Endothelial cell of umbilical vein (primary cell): ENCODE results near the gene MYT1. TPM values are rescaled to one million over a fixed set of nuclear protein-coding genes. Genes with fewer than 3 reads are reported as not detected.

ENCODE experiments used
- BruUV-seq: library from RNA; stranded (reverse); fragments of 400-500 nt; replicated peaks from 2 replicates; lab custom pipeline; 2021; lab: Mats Ljungman, UMichigan
- CTCF ChIA-PET: fragments of 300-600, 350-600 bp; sonication (Branson Sonifier 250); formaldehyde crosslinking; loops from one replicate; lab custom pipeline; 2021; ENCODE audit warnings: antibody characterized with exemption, inconsistent platforms; lab: Charles Lee
- POLR2A ChIA-PET: fragments of 300-600, 350-600 bp; sonication (Branson Sonifier 250); formaldehyde crosslinking; loops from one replicate; lab custom pipeline; 2021; ENCODE audit warnings: antibody characterized with exemption, inconsistent platforms; lab: Charles Lee
- DNase-seq: peaks from one replicate; pipeline ENCODE4 v3.0.0-alpha.2; 2011; ENCODE audit warnings: low read depth, low spot score
- FAIRE-seq: peaks from 2 replicates; lab custom pipeline; 2011; peaks lifted over from hg19 to GRCh38; lab: Jason Lieb, UNC
- H2AFZ ChIP-seq: 2 replicates; pipeline ENCODE4 v1.6.0; 2012; ENCODE audit warnings: low read depth, low read length, control low read depth, inconsistent platforms
- H3K27ac ChIP-seq: 2 replicates; pipeline ENCODE4 v1.5.1; 2011; ENCODE audit warnings: low read depth, mild to moderate bottlenecking, control low read depth, low read length, moderate library complexity; ENCODE audit not compliant: insufficient read depth
- H3K27me3 ChIP-seq, 2 experiments: 2 replicates each; pipeline versions ENCODE4 v1.6.0 to v1.6.1; 2011; ENCODE audit warnings: low read length in 2 of 2, mixed read lengths in 1 of 2; ENCODE audit not compliant: control insufficient read depth in 2 of 2, insufficient read depth in 2 of 2
- H3K36me3 ChIP-seq, 2 experiments: 2 replicates in 1 of 2; 3 replicates in 1 of 2; pipeline ENCODE4 v1.5.1; 2011; ENCODE audit warnings: low read length in 2 of 2, mild to moderate bottlenecking in 1 of 2, moderate library complexity in 1 of 2; ENCODE audit not compliant: control insufficient read depth in 2 of 2, insufficient read depth in 2 of 2; ENCODE audit errors: extremely low read depth in 1 of 2
- H3K4me1 ChIP-seq: 3 replicates; pipeline ENCODE4 v1.5.1; 2011; ENCODE audit warnings: mild to moderate bottlenecking, low read length; ENCODE audit not compliant: control insufficient read depth, insufficient read depth; ENCODE audit errors: extremely low read depth
- H3K4me2 ChIP-seq: 2 replicates; pipeline ENCODE4 v1.6.1; 2011; ENCODE audit warnings: low read length, control low read depth, mixed read lengths; ENCODE audit not compliant: insufficient read depth
- H3K4me3 ChIP-seq, 3 experiments: fragments of 200-600 bp in 1 of 3; sonication (generic), shearing (Covaris generic) in 1 of 3; replicated peaks in 1 of 3; 2 replicates each; pipeline ENCODE4 v1.5.1; 2011 to 2016; ENCODE audit warnings: control low read depth in 3 of 3, low read length in 3 of 3, mild to moderate bottlenecking in 2 of 3, inconsistent platforms in 1 of 3, low read depth in 1 of 3, moderate library complexity in 1 of 3; ENCODE audit not compliant: insufficient read depth in 1 of 3
- H3K79me2 ChIP-seq: 2 replicates; pipeline ENCODE4 v1.6.0; 2012; ENCODE audit warnings: low read length, inconsistent platforms; ENCODE audit not compliant: control insufficient read depth, insufficient read depth
- H3K9ac ChIP-seq: replicated peaks from 2 replicates; pipeline ENCODE3; 2011; ENCODE audit warnings: low read length, control low read depth; ENCODE audit not compliant: insufficient read depth; ENCODE audit errors: extremely low read depth
- H3K9me1 ChIP-seq: replicated peaks from 3 replicates; pipeline ENCODE4 v1.6.0; 2011; ENCODE audit warnings: mild to moderate bottlenecking, low read length; ENCODE audit not compliant: control insufficient read depth, insufficient read depth; ENCODE audit errors: extremely low read depth
- H3K9me3 ChIP-seq: replicated peaks from 2 replicates; pipeline ENCODE4 v1.5.1; 2012; ENCODE audit warnings: low read length, inconsistent platforms; ENCODE audit not compliant: control insufficient read depth, insufficient read depth
- H4K20me1 ChIP-seq: replicated peaks from 2 replicates; pipeline ENCODE3; 2011; ENCODE audit warnings: mild to moderate bottlenecking, low read length; ENCODE audit not compliant: control insufficient read depth, insufficient read depth; ENCODE audit errors: extremely low read depth
- EZH2 ChIP-seq: IDR thresholded peaks from 2 replicates; pipeline ENCODE4 v1.6.1; 2012; ENCODE audit warnings: borderline replicate concordance, low read depth, mild to moderate bottlenecking, moderate library complexity, low read length, inconsistent platforms; ENCODE audit not compliant: severe bottlenecking
- FOS ChIP-seq: IDR thresholded peaks from 2 replicates; pipeline ENCODE4 v1.6.1; 2011; ENCODE audit warnings: mild to moderate bottlenecking, low read length, moderate library complexity, borderline replicate concordance; ENCODE audit not compliant: insufficient read depth
- GATA2 ChIP-seq: IDR thresholded peaks from 2 replicates; pipeline ENCODE4 v1.7.0; 2011; ENCODE audit warnings: low read depth, mild to moderate bottlenecking, moderate library complexity, mixed read lengths, low read length; ENCODE audit not compliant: insufficient read length, insufficient read depth
- JUN ChIP-seq: IDR thresholded peaks from 2 replicates; pipeline ENCODE4 v1.6.1; 2011; ENCODE audit warnings: borderline replicate concordance, low read depth; ENCODE audit not compliant: insufficient read length, insufficient read depth
- MYC ChIP-seq: IDR thresholded peaks from one replicate; pipeline ENCODE4 v1.6.1; 2011; ENCODE audit warnings: mild to moderate bottlenecking, low read depth, low read length
- POLR2A ChIP-seq: IDR thresholded peaks from 2 replicates; pipeline ENCODE4 v1.6.1; 2012; ENCODE audit warnings: low read depth, mild to moderate bottlenecking, control low read depth, low read length
- POLR2AphosphoS5 ChIP-seq: IDR thresholded peaks from 2 replicates; pipeline ENCODE4 v1.6.1; 2012; ENCODE audit warnings: low read depth, mild to moderate bottlenecking, control low read depth, low read length, moderate library complexity; ENCODE audit not compliant: insufficient read depth
- dilution Hi-C: fragments of 300-500 bp; cut with MboI; formaldehyde crosslinking; loops from one replicate; pipeline ENCODE4 v1.15.0; 2019; ENCODE audit warnings: low sequenced_read_pairs; ENCODE audit not compliant: extremely low pct_ligation_motif_present
- intact Hi-C: fragments of 100-400 bp; cut with micrococcal nuclease; formaldehyde crosslinking; loops from one replicate; pipeline ENCODE4 v1.10.0; 2022
- polyA plus RNA-seq, 4 experiments: library from polyadenylated mRNA; depleted of rRNA in 3 of 4; stranded (reverse) in 3 of 4; unstranded in 1 of 4; fragments of >200 nt; gene quantifications; 2 replicates each; pipeline versions ENCODE4 v1.2.1 to v1.2.3, GENCODE V29; 2011 to 2012; ENCODE audit warnings: missing spikeins in 1 of 4
- total RNA-seq: library from RNA; stranded (reverse); gene quantifications from 2 replicates; pipeline ENCODE4 v1.2.3, GENCODE V29; 2021
- TF ChIP-seq, protein P1 (sequence below), 2 donors: IDR thresholded peaks; 1 replicate in 1 of 2; 2 replicates in 1 of 2; pipeline ENCODE4 v1.5.1; 2011; ENCODE audit warnings: low read length in 2 of 2, mild to moderate bottlenecking in 2 of 2, moderate library complexity in 2 of 2, control low read depth in 1 of 2, inconsistent platforms in 1 of 2, low read depth in 1 of 2; ENCODE audit not compliant: insufficient read depth in 1 of 2; ENCODE audit errors: extremely low read depth in 1 of 2
- TF ChIP-seq, protein P2 (sequence below): IDR thresholded peaks from 2 replicates; pipeline ENCODE4 v1.6.1; 2011; ENCODE audit not compliant: insufficient read depth, insufficient read length

MYT1 gene
- total and polyA plus RNA-seq, 2 donors (not counting 3 experiments of a cell fraction or from before 2014, with no cell fraction given) = not detected

GRCh38 chr20:64192406-64192805 is 28.2 kb downstream of the MYT1 start:
- dilution Hi-C loops = no loop called here
- CTCF ChIA-PET = no interaction called here
- DNase-seq (no peak), FAIRE-seq (no peak)
- H3K4me2 ChIP-seq = no peak overlapping the region
- no peak overlapping the region for H2AFZ ChIP-seq
- H3K79me2 ChIP-seq = no peaks in the 10 kb centered on the region
- H3K9ac ChIP-seq = no peak overlapping the region
- H3K27me3 ChIP-seq = peaks cover 0 to 2% of the 10 kb centered on the region in 2 experiments
- no peak overlapping the region for H3K4me3 ChIP-seq
- peaks cover 8% of the 10 kb centered on the region for H3K4me1 ChIP-seq
- H4K20me1 ChIP-seq = no peaks in the 10 kb centered on the region
- intact Hi-C loops = no loop called here
- H3K27ac ChIP-seq = no peak overlapping the region
- no peaks in the 10 kb centered on the region for H3K36me3 ChIP-seq
- no TSS peak for BruUV-seq
- POLR2A ChIA-PET = no interaction called here
- no peaks in the 10 kb centered on the region for H3K9me1 ChIP-seq
- H3K9me3 ChIP-seq = no peaks in the 10 kb centered on the region
- no peak for TF ChIP-seq POLR2AphosphoS5
- TF ChIP-seq EZH2 = no peak
- no peak for TF ChIP-seq FOS
- no peak for TF ChIP-seq GATA2
- no peak for TF ChIP-seq POLR2A
- TF ChIP-seq JUN = no peak
- TF ChIP-seq, protein P1, sequence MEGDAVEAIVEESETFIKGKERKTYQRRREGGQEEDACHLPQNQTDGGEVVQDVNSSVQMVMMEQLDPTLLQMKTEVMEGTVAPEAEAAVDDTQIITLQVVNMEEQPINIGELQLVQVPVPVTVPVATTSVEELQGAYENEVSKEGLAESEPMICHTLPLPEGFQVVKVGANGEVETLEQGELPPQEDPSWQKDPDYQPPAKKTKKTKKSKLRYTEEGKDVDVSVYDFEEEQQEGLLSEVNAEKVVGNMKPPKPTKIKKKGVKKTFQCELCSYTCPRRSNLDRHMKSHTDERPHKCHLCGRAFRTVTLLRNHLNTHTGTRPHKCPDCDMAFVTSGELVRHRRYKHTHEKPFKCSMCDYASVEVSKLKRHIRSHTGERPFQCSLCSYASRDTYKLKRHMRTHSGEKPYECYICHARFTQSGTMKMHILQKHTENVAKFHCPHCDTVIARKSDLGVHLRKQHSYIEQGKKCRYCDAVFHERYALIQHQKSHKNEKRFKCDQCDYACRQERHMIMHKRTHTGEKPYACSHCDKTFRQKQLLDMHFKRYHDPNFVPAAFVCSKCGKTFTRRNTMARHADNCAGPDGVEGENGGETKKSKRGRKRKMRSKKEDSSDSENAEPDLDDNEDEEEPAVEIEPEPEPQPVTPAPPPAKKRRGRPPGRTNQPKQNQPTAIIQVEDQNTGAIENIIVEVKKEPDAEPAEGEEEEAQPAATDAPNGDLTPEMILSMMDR (IDR thresholded peaks at IDR 0.05; ENCODE audit: extremely low read depth in 1 of 2, insufficient read depth in 1 of 2, low read depth in 1 of 2, low read length in 2 of 2) = no peak
- TF ChIP-seq MYC = no peak
- TF ChIP-seq, protein P2, sequence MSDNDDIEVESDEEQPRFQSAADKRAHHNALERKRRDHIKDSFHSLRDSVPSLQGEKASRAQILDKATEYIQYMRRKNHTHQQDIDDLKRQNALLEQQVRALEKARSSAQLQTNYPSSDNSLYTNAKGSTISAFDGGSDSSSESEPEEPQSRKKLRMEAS = no peak
